ENCODE measurements around the gene NDFIP1.

- TF ChIP-seq EZH2 (IDR thresholded peaks at IDR 0.05; ENCODE audit: insufficient read depth, poor library complexity, severe bottlenecking), result no peak
- no peak for TF ChIP-seq EZH2phosphoT487 (IDR thresholded peaks at IDR 0.05; ENCODE audit: insufficient read depth, low read depth)
These were observed 81.2 kb downstream of the NDFIP1 start for GRCh38 chr5:142189813-142190212.
